Panc1 (cell line): ENCODE data around the gene GRIK3.

Source experiments
- POLR2AphosphoS5 ChIP-seq: IDR thresholded peaks from 2 replicates; pipeline ENCODE4 v1.6.1; 2012; ENCODE audit warnings: mild to moderate bottlenecking, low read depth, low read length, moderate library complexity
- SIN3A ChIP-seq: IDR thresholded peaks from 2 replicates; pipeline ENCODE4 v1.6.1; 2012; ENCODE audit warnings: low read depth, mild to moderate bottlenecking, low read length, moderate library complexity, borderline replicate concordance; ENCODE audit not compliant: insufficient read depth
- TCF7L2 ChIP-seq: IDR thresholded peaks from 2 replicates; pipeline ENCODE4 v1.6.1; 2011; ENCODE audit warnings: mild to moderate bottlenecking, low read depth, low read length, inconsistent platforms
- TF ChIP-seq, protein P1 (sequence below): fragments of 450-650 bp; IDR thresholded peaks from 2 replicates; pipeline ENCODE4 v1.5.1; 2017; ENCODE audit warnings: mild to moderate bottlenecking
- TF ChIP-seq, protein P2 (sequence below), 2 experiments: IDR thresholded peaks; 2 replicates each; pipeline ENCODE4 v1.6.1; 2011 to 2012; ENCODE audit warnings: low read depth in 2 of 2, control low read depth in 1 of 2, low read length in 1 of 2, mild to moderate bottlenecking in 1 of 2, moderate library complexity in 1 of 2; ENCODE audit not compliant: insufficient read depth in 1 of 2

DNA sequence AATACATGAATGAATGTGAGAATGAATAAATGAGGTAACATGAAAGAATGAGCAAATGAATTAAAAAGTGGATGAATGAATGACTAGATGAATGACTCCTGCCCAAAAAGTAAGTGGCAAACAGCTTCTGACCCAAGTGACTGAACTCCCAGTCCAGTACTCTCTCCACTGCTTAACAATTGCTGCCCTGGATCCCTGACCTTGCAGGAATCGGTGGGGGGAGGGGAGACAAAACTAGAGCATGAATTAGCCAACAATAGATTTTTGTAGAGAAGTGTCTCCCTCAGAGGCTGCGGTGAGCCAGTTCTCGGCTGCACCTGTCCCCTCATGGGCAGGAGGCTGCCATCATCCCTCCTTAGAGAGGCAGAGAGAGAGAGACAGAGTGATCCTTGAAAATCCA lies 5.9 kb upstream of the GRIK3 start:
- TF ChIP-seq, protein P1, sequence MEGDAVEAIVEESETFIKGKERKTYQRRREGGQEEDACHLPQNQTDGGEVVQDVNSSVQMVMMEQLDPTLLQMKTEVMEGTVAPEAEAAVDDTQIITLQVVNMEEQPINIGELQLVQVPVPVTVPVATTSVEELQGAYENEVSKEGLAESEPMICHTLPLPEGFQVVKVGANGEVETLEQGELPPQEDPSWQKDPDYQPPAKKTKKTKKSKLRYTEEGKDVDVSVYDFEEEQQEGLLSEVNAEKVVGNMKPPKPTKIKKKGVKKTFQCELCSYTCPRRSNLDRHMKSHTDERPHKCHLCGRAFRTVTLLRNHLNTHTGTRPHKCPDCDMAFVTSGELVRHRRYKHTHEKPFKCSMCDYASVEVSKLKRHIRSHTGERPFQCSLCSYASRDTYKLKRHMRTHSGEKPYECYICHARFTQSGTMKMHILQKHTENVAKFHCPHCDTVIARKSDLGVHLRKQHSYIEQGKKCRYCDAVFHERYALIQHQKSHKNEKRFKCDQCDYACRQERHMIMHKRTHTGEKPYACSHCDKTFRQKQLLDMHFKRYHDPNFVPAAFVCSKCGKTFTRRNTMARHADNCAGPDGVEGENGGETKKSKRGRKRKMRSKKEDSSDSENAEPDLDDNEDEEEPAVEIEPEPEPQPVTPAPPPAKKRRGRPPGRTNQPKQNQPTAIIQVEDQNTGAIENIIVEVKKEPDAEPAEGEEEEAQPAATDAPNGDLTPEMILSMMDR: no peak
- TF ChIP-seq POLR2AphosphoS5 (no peak), SIN3A (no peak), TCF7L2 (no peak)
- TF ChIP-seq, protein P2, sequence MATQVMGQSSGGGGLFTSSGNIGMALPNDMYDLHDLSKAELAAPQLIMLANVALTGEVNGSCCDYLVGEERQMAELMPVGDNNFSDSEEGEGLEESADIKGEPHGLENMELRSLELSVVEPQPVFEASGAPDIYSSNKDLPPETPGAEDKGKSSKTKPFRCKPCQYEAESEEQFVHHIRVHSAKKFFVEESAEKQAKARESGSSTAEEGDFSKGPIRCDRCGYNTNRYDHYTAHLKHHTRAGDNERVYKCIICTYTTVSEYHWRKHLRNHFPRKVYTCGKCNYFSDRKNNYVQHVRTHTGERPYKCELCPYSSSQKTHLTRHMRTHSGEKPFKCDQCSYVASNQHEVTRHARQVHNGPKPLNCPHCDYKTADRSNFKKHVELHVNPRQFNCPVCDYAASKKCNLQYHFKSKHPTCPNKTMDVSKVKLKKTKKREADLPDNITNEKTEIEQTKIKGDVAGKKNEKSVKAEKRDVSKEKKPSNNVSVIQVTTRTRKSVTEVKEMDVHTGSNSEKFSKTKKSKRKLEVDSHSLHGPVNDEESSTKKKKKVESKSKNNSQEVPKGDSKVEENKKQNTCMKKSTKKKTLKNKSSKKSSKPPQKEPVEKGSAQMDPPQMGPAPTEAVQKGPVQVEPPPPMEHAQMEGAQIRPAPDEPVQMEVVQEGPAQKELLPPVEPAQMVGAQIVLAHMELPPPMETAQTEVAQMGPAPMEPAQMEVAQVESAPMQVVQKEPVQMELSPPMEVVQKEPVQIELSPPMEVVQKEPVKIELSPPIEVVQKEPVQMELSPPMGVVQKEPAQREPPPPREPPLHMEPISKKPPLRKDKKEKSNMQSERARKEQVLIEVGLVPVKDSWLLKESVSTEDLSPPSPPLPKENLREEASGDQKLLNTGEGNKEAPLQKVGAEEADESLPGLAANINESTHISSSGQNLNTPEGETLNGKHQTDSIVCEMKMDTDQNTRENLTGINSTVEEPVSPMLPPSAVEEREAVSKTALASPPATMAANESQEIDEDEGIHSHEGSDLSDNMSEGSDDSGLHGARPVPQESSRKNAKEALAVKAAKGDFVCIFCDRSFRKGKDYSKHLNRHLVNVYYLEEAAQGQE (IDR thresholded peaks at IDR 0.05; ENCODE audit: insufficient read depth in 1 of 2, low read depth in 2 of 2, low read length in 1 of 2): no peak
